NCI-H2029 (cell line): ENCODE results near the gene TNRC18.
"Not testable (repeated sequence)": the region's sequence is repeated elsewhere in the genome, so short reads cannot be mapped to it uniquely, and the experiment has no call there.

Source experiments
- DNase-seq: peaks from one replicate; lab custom pipeline; 2025; lab: John Stamatoyannopoulos, UW

Gene TNRC18

DNA sequence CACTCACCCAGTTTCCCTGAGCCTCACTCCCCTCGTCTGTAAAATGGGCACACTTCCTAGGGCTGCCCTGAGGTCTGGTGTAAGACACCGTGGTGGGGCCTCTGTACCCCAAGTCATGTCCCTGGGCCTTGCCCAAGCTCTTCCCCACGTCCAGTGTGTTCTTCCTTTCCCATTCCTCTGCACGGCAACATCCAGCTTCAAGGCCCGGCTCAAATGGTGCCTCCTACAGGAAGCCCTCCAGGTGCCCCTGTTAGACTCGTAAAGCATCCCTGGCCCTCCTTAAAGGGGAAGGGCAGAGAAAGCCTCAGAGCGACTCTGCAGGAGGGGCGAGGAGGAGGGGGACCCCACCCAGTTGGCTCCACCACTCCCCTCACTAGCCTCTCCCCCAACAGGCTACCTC, 132.3 kb downstream of the TNRC18 start:
- DNase-seq, result no peak

DNA sequence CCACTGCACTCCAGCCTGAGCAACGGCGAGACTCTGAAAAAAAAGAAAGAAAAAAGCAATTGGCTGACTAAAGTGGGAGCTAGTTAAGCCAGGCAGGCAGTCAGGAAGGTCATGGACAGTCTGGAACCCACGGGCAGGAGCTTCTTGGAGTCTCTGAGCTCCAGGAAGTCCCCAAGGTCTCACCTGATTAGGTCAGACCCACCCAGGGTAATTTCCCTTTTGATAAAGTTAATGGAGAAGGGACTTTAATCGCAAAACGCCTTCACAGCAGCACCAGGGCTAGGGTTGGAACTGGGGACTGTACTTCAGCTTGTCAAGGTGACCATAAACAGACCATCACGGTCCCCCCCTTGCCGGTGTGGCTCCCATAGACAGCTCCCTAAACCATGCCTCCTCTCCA, 134.3 kb downstream of the TNRC18 start:
- DNase-seq, result no peak

- DNase-seq, result not testable (repeated sequence)
These were observed 135.1 kb downstream of the TNRC18 start for GRCh38 chr7:5288560-5288959.

DNA sequence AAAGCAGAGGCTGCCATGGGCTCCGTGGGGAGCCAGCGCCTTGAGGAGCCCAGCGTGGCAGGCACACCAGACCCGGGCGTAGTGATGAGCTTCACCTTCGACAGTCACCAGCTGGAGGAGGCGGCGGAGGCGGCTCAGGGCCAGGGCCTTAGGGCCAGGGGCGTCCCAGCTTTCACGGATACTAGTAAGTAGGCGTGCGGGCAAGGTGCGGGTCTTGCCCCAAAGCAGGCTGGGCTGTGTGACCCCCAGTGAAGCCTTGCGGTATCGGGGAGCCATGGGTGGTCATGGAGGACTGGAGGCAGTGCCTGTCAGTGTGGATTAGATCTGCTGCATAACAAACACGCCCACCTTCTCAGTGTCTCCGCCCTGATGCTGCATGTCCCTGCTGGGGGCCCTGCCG, 135.8 kb downstream of the TNRC18 start:
- DNase-seq, result no peak

GRCh38 chr7:5287373-5287772, 136.3 kb downstream of the TNRC18 start:
- DNase-seq, result not testable (repeated sequence)

DNA sequence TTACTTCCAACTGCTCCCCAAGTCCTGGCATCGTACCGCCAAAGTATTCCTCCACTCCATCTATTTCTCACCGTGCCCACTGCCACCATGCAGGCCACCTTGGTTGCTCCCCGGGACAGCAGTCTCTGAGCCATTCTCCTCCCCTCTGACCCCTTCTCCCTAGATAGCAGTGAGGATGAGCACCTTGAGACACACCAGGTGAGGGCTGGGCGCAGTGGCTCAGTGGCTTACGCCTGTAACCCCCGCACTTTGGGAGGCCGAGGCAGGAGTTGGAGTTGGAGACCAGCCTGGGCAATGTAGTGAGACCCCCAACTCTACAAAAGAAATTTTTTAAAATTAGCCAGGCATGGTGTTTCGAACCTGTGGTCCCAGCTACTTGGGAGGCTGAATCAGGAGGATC, 136.7 kb downstream of the TNRC18 start:
- no peak for DNase-seq

DNA sequence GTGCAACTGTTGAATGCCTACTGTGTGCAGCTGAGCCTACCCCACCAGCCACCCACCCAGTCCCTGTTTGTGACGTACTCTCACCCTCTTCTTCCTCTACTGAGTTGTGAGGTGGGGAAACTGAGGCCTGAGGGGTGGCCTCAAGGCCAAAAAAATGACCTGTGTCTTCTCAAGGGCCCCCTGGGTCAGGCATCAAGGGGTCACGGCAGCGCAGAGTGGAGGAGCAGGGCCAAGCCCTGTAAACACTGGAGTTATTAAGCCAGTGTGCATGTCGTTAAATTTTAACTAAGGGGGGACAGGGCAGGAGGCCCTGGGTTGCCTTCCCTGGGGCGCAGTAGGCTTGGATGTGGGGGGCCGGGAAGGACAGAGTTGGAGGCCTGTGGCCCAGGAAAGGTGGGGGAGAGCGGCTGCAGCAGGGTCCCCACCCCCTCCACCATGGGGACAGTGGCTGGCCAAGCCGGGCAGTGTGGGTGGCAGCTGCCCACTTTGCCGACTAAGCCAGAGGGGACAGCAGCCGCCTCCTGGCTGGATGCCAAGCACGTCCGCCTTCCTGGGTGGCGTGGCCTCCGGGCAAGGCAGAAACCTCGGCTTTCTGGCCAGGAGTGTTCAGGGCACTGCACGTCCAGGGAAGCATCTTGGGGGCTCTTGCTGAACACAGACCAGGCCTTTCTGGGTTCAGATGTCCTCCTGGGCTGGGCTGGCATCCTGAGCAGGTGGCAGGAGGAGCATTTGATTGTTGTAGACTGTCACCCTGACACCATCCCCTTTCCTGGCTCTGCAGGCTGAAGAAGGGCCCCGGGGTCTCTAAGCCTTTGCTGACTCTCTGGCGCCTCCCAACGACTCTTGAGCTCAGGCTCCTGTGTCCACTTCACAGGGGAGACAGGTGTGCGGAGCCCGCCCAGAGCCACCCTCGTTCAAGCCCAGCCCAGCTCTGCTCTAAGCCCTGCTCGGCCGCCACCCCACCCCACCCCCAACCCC, 139.0 kb downstream of the TNRC18 start:
- DNase-seq, result peak; percentile 95

DNA sequence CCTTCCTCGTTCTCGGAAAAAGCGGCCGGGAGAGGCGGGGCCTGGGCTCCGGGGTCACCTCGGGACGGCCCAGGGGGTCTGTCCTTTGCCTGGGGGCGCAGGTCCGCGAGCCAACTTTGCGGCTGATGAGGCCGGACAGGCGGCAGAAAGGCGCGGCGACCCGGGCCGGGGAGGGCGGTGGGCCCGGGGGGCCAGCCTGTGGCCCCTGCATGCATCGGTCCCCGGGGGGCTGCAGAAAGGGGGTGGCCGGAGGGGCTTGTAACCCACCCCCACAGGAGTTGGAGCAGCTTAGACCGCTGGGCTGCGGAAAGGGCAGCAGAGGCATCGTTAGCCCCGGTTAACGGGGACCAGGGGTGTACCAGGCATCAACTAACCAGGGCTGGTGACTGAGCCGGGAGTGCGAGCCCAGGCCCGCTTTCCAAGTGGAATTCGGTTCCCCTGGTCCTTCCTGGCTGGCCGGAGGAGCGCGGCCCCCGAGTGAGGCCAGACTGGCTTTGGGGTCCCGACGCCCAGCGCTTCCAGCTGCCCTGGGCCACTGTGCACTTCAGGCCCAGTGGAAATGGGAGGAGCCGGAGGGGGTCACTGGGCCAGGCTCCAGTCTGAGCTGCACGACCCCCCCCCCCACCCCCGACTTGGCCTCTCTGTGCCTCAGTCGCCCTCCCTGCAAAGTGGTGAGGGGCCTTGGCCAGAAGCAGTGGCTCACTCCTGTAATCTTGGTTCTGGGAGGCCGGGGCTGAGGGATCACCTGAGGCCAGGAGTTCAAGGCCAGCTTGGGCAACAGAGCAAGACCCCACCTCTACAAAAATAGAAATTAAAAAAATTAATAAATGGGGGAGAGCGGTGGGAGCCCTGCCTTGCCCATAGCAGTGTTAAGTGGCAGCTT, 140.0 kb downstream of the TNRC18 start:
- no peak for DNase-seq

- DNase-seq, result peak; percentile 39
These were observed 140.9 kb downstream of the TNRC18 start, which contains the start of gene SLC29A4 for GRCh38 chr7:5282543-5283316. Gene SLC29A4, plus strand, starts transcription at chr7:5282943. Its CDS starts 4,874 bp downstream, at chr7:5287817.

DNA sequence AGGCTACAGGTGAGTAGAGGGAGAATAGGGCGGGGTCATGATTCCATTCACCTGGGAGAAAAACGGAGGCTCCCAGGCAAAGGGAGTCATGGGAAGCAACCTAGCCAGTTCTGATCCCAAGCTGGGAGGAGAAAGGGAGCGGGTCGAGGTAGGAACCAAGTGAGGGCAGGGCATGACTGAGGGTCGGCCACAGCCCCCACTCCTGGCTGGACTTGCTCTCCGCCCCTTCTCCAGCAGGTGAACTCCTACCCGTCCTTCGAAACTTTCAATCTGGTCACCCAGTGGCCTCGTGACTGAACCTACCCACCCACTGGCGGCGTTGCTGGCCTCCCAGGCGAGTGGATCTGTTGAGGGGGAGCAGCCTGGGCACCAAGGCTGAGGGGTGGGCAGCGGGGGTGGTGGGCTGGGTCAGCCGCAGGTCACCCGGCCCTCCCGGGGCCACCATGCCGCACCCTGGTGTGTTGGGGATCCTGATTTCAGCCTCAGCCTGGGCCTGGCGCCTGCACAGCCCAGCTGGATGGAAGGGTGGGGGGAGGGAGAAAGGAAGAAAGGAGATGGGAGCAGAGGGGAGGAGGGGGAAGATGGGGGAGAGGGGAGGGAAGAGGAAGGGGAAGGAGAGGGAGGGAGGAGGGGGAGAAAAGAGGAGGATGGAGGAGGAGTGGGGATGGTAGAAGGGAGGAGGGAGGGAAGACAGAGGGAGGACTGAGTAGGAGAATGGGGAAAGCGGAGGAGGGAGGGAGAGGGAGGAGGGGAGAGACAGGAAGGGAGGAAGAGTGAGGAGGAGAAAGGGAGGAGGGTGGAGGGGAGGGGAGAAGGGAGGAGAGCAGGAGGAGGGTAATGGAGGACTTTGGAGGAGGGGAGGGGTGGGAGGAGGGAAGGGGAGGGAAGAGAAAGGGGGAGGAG, 141.8 kb downstream of the TNRC18 start:
- not testable (repeated sequence) for DNase-seq

DNA sequence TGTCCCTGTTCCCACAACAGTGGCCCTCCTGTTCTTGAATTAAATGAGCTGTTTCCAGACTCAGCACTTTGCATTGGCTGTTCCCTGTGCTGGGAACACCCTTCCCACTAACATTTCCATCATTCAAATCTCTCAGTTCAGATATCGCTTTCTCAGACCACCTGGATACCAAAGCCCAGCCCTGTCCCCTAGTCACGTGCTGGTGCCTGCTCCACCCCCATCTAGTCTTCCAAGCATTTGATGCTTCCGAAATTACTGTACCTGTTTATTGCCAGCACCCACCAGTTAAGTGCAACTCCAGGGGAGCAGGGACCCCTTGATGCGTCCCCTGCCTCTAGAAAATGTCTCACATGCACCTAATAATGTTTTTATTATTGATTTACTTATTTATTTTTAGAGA, 143.9 kb downstream of the TNRC18 start:
- DNase-seq, result no peak

DNA sequence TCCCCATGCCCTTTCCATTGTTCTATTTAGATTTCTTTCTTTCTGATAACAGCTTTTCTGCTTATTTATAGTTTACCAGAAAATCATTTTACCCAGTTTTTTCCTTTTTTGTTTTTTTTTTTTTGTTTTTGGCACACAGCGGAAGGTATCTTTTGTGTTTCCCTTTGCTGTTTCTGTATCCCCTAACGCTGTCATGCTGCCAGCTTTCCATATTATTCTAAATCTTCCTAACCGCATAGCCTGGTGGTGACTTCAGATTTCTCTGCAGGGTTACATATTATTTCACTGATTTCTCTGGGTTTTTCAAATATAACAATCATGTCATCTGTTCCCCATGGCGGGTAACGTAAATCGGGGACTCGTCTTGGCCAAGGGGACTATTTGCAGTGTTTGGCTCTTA, 144.9 kb downstream of the TNRC18 start:
- no peak for DNase-seq

GRCh38 chr7:5276611-5277010, 147.0 kb downstream of the TNRC18 start:
- DNase-seq, result no peak

- not testable (repeated sequence) for DNase-seq
These were observed 147.5 kb downstream of the TNRC18 start for GRCh38 chr7:5276123-5276522.

DNA sequence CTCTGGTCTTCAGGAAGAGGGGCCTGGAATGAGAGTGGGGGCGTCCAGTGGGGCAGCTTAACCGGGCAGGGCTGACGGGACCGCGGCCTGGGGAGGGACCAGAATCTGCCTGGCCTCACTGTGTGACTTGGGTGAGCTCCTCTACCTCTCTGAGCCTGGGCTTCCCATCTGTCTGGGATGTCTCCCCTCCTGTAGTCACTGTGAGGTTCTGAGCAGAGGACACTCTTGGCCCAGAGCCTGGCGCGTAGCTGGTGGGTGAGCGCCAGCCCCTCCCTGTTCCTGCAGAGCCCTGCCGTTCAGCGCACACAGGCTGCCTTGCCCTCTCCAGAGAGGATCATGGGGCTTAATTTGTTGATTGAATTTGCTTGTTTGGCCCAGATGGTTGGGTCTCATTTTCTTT, 148.1 kb downstream of the TNRC18 start:
- DNase-seq, result peak; percentile 61

DNA sequence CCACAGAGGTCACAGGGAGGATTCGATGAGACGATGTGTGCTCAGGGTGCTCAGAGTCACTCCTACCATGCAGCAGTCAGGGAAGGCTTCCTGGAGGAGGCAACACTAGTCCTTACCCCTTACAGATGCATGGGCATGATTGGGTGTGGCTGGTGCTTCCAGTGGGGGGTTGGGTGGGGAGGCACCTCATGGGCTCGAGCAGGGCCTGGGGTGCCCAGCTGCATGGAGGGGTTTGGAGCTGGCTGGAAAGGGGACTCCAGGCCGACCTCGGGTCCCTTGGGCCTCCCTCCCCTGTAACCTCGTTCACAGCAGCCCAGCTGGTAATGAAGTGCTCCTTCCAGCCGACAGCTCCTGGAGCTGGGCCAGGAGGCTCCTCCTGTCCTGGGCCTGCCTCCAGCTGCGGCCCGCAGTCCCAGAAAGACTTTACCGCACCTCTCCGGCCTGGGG, 148.6 kb downstream of the TNRC18 start:
- peak; percentile 56 for DNase-seq

- DNase-seq, result no peak
These were observed 149.2 kb downstream of the TNRC18 start for GRCh38 chr7:5274441-5274840.

DNA sequence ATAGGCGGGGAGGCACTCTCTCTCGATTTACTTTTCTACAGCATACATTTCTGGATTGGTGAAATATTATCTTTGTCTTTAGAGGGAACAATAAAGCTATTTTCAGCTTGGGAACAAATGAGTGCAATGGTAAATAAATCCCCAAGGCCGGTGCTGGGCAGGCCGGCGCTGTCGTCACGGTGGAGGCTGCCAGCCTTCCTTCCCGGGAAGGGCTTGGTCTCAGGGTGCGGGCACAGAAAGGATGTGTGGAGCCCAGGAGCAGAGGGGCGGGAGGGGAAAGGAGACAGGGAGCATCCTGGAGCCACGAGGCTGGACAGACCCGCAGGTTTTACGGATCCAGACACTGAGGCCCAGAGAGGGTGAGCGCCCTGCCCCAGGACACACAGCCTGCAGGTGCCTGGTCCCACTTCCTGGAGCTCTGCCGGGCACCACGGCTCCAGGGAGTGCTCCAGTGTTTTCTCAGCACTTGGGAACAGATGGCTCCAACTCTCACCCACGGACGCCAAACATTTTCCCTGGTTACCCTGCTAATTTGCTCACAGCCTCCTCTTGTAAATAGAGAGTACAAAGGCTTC, 149.7 kb downstream of the TNRC18 start:
- peak; percentile 89 for DNase-seq

GRCh38 chr7:5270788-5271187, 152.8 kb downstream of the TNRC18 start:
- no peak for DNase-seq

- not testable (repeated sequence) for DNase-seq
These were observed 153.5 kb downstream of the TNRC18 start for GRCh38 chr7:5269992-5270657.
